AML-193 (cell line): ENCODE data around the gene ZNF598.
"Not testable (repeated sequence)": the region's sequence is repeated elsewhere in the genome, so short reads cannot be mapped to it uniquely, and the experiment has no call there.

Experiments used
- DNase-seq, 2 experiments: peaks; one replicate each; lab custom pipeline; 2025; lab: John Stamatoyannopoulos, UW

ZNF598 gene

DNA sequence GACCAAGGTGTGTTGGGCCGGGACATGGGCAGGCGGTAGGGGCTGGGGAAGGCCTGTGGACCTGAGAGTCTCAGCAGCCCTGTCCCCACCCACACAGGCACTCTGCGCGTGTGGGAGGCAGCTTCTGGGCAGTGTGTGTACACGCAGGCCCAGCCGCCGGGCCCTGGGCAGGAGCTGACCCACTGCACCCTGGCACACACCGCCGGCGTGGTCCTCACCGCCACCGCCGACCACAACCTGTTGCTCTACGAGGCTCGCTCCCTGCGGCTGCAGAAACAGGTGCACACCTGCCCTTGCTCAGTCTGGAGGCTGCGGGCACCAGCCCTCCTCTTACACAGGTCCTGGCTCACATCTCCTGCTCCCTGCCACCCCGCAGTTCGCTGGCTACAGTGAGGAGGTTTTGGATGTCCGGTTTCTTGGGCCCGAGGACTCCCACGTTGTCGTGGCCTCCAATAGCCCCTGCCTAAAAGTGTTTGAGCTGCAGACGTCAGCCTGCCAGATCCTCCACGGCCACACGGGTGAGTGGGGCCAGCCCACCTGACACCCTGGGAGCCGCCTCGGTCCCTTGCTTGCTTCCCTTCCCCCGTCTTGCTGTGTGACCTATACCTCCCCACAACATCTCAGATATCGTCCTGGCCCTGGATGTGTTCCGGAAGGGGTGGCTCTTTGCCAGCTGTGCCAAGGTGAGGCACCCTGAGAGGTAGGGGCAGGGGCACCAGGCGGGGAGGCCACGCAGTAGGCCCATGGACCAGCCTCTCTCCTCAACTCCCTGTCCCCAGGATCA, 34.0 kb downstream of the ZNF598 start:
- no peak for DNase-seq

DNA sequence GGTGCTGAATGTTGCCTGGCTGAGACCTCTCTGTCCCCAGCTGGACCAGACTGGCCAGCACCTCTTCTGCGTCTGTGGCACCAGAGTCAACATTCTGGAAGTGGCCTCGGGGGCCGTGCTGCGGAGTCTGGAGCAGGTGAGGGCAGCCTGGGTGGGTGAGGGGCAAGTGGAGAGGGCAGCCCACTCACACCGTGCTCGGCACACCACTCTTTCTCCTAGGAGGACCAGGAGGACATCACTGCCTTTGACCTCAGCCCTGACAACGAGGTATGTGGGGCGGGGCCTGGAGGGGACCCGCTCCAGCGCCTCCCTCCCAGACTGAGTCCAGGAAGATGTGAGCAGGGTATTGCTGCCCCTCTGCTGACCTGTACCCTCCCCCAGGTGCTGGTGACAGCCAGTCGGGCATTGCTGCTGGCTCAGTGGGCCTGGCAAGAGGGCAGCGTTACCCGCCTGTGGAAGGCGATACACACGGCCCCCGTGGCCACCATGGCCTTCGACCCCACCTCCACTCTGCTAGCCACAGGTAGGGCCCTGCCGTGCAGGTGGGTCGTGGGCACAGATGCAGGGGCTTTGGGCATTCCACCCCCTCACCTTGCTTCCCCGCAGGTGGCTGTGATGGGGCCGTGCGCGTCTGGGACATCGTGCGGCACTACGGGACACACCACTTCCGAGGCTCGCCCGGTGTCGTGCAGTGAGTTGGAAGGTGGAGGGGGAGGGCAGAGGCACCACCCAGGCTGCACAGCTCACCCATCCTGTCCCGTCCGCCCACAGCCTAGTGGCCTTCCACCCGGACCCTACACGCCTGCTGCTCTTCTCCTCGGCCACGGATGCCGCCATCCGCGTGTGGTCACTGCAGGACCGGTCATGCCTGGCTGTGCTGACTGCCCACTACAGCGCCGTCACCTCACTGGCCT, 35.2 kb downstream of the ZNF598 start:
- DNase-seq = no peak

DNA sequence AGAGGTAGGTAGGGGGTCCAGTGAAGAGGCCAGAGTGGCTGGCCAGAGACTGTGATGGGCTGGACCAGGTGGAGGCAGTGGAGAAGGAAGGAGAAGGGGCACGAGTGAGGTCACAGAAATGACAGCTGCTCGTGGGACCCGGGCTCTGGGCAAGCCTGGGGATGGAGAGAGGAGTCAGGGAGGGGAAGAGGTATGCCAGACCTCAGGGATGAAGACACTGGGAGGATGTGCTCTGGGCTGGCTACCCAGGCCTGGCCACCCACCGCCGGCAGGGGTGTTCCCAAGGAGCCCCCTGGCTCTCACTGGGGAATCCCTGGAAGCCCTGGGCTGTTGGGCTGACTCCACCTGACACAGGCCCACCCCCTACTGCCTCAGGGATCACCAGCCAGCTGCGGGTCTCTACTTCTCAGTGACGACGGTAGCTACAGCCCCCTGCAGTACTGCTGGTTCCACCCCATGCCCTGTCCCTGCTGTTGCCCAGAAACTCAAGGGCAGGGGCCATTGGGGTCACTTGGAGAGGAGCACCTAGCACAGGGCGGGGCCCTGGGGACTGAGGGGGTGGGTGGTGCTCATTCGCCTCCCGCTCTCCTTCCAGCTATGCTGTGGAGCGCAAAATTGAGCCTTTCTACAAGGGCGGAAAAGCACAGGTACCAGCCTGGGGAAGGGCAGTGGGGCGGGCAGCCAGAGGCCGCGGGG, 36.0 kb downstream of the ZNF598 start:
- no peak for DNase-seq

DNA sequence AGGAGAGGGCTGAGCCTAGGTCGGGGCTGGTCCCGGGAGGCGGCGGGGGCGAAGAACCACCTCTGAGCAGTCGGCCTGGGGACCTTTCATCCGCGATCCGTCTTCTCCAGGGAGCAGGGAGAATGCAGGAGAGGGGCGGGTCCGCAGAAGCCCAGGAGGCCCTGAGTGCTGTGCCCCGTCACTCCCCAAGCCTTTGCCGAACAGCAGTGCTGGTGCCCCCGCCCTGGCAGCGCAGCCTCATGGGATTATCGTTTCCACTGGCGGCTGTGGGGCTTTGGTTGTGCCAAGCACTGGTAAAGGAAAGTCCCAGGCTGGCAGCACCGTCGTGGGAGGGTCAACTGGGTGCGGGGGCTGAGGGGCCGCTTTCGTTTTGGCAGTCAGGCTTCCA, 37.1 kb downstream of the ZNF598 start:
- DNase-seq = no peak

DNA sequence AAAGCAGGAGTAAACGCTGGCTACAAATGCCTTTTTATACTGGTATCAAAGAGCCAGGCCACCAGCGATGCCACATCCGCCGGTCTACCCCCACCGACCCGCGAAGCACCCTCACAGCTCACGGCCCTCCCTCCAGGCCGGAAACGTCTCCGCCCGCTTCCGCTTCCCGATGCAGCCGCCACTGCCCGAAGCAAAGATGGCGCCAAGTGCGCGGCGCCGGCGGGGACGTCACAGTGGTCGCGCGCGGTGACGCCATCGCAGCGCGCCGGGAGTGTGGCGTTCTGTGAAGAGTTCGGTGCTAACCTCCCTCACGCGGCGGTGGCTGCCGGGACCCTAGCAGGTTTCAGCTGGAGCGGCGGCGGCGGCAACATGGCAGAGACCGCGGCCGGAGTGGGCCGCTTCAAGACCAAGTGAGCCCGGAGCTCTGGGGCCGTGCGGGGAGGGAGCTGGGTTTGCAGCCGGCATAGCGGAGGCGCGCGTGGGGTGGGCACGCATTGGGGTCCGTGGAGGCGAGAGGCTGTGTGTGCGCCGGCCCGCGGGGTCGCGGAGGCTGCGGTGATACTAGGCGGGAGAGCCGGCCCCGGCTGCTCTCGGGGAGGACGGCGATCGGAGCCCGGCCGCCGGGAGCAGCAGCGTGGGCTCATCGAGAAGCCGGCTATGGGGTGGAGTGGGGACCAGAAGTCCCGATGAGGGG, 37.7 kb downstream of the ZNF598 start, which contains the start of gene TBL3:
Gene TBL3 (plus strand): TSS at position 258 of the 694 bp plus-strand sequence. CDS start 112 bp downstream, at position 370.
- DNase-seq = peak; percentile 76 to 86

DNA sequence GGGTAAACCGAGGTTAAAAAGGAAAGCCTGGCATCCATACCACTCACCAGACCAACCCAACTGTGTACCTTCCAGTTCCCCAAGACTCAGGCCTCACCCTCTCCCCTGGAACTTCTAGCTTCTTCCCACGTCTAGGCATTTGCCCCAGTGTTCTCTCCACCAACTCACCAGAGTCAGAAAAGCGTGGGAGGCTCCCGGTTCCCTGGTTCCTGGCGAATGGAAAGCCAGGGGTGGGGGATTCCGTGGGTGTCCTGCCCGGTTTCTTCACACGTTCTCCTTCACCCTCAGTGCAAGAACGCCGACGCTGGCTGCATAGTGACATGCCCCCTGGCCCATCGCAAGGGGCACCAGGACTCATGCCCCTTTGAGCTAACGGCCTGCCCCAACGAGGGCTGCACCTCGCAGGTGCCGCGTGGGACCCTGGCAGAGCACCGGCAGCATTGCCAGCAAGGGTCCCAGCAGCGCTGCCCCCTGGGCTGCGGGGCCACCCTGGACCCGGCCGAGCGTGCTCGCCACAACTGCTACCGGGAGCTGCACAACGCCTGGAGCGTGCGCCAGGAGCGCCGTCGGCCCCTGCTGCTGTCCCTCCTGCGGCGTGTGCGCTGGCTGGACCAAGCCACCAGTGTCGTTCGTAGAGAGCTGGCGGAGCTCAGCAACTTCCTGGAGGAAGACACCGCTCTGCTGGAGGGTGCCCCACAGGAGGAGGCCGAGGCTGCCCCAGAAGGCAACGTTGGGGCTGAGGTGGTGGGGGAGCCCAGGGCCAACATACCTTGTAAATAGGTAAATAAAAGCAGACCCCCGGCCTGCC, 41.3 kb downstream of the ZNF598 start:
- no peak for DNase-seq

DNA sequence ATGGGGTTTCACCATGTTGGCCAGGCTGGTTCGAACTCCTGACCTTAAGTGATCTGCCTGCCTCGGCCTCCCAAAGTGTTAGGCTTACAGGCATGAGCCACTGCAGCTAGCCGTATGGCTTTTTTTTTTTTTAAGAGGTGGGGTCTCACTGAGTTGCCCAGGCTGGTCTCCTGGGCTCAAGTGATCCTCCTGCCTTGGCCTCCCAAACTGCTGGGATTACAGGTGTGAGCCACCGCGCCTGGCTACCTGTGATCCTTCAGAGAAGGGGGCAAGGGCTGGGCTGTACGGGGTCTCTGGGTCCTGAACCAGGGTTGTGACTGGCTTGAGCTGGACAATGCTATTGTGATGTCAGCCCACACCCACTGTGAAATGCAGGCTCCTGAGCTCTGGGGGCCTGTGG, 43.2 kb downstream of the ZNF598 start, which contains the start of gene RNF151:
Gene RNF151 (plus strand): TSS at position 397 of the 400 bp plus-strand sequence. CDS start 26 bp downstream, outside the sequence.
- DNase-seq = no peak

DNA sequence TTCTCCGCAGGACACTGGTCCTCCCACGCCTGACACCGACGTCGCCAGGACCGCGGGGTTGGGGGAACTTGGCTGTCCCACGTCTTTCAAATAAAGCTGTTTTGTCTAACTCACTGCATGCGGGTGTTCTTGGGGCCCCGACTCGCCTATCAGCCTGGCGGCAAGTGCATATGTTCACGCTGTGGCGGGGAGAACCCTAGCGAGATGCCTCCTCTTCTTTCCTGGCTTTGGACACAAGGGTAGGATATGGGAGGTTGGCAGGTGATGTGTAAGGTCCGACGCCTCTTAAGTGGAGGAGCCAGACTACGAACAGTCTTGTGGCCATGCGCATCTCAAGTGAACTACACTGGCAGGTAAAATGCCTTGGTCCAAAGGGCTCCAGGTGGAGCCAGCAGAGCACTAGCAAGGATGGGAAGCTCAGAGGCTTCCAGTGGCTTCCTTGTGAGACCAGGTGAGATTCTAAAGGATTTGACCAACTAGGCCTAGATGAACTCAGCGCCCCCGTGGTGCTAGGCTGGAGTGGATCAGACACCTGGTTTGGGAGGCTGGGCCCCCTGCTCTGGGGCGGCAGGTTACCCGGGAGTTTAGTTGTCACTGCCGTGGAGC, 44.1 kb downstream of the ZNF598 start:
- no peak for DNase-seq

DNA sequence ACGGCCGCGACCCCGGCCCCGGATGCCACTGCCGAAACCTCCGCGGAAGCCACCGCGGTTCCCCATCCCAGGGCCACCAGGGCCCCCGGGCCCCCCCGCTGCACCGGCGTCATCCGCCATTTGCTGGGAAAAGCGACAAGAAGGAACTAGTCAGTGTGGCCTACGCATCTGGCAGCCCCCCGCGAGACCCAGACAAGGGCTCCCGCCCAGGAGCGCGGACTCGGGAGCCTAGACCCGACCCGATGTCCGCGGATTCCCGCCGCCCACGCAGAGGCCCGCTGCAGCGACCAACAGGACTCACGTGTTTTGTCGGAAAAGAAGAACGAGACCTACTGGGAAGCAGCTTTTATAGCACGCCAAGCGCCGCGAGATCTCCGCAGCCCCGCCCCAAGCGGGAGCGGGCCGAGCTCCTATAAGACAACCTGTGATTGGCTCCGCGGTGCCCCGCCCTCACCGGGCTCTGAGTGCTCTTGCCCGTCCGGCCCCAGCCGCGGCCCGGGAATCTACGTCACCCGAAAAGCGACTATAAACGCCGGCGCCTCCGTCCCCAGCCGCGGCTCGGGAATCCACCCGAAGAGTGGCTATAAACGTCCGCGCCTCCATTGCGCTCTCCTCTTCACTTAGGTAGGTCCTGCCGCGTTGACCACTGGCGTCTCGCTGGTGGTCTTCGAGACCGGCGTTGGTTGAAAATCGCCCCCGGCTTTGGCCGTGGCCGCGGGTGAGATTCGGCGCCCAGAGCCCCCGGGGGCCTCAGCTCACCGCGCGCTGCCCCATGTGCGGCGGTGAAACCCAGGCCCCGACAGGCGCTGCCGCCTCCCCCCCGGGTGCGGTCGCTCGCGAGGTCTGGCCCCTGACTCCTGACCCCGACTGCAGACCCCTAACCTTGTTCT, 44.9 kb downstream of the ZNF598 start, which contains the start of gene RPS2:
Gene RPS2 (minus strand): TSS at position 321 of the 890 bp plus-strand sequence. CDS start 201 bp downstream, at position 120.
- peak; percentile 96 to 97 for DNase-seq

DNA sequence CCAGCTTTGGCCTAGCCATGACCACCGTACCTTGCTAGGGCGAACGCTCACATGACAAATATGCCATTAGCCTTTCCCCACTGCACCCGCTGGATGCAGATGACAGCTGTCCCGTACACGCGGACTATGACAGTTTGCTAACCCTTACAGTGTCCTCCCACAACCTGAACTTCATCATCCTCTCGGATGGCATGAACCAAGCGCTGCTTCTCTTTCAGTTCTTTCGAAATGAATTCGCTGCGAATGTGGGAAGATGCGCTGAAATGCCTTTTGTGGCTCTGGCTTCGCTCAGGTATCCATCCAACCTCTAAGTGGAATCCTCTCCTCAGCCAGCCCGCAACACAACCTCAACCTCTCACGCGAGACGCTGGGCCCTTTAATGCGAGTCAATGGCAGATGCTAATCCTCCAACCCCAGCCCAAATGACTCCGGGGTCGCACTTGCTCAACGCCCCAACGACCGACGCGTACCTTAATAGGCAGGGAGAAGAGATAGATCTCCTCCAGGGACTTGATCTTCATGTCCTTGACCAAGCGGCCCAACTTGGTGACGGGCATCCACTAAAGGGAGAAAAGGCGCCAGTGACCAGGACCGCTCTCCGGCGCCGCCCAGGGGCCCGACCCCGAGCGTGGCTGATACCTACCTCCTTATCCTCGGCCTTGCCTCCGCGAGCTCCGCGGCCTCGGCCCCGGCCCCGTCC, 45.7 kb downstream of the ZNF598 start:
- DNase-seq = peak; percentile 29 to 35

DNA sequence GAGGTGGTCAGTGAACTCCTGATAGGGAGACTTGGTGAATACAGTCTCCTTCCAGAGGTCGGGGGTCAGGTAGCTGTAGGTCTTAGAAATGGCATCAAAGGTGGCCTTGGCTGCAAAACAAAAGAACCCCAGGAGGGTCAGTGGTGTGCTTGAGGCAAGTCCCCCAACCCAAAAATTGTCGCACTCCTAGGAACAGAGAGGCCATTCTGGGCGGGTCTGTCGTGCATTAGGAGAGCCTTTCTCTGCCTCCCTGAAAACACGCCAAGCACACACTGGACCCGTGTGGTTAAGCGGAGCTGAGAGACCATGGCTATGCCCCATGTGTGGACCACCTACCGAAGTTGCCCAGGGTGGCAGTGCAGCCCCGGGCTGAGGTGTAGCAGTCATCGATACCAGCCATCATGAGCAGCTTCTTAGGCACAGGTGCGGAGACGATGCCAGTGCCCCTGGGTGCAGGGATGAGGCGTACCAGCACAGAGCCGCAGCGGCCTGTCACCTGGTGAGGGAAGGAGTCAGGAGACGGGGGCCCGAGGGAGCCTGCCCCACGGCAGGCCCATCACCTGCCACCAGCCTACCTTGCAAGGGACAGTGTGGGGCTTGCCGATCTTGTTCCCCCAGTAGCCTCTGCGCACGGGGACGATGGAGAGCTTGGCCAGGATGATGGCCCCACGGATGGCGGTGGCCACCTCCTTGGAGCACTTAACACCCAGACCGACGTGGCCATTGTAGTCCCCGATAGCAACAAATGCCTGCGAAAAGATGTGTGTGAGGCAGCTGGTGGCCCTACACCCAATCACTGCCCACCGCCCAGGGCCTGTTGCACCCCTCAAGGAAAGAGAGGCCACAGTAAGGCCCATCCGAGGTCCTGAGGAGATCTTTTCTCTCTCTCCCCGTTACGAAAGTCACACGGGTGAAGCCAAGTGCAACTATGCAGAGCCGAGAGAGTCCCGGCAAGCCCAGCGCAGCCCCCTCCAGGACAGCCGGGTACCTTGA, 47.2 kb downstream of the ZNF598 start:
- DNase-seq = not testable (repeated sequence)

DNA sequence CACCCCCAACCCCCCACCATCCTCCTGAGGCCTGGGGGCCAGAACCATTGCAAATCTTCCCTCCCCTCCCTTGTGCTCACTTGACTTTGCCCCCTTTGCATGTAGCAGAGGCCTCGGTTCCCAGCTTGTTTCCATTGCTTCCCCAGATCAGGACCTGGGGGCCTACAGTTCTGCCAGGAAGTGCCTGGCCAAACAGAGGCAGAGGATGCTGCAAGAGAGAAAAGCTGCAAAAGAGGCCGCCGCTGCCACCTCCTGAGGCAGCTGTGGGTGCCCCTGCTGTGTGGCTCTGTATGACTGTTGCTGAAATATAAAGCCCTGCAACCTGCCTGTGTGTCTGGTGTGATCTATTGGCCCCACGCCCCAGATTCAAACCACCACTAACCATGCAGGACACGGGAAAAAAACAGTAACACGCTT, 48.0 kb downstream of the ZNF598 start:
- DNase-seq = no peak

DNA sequence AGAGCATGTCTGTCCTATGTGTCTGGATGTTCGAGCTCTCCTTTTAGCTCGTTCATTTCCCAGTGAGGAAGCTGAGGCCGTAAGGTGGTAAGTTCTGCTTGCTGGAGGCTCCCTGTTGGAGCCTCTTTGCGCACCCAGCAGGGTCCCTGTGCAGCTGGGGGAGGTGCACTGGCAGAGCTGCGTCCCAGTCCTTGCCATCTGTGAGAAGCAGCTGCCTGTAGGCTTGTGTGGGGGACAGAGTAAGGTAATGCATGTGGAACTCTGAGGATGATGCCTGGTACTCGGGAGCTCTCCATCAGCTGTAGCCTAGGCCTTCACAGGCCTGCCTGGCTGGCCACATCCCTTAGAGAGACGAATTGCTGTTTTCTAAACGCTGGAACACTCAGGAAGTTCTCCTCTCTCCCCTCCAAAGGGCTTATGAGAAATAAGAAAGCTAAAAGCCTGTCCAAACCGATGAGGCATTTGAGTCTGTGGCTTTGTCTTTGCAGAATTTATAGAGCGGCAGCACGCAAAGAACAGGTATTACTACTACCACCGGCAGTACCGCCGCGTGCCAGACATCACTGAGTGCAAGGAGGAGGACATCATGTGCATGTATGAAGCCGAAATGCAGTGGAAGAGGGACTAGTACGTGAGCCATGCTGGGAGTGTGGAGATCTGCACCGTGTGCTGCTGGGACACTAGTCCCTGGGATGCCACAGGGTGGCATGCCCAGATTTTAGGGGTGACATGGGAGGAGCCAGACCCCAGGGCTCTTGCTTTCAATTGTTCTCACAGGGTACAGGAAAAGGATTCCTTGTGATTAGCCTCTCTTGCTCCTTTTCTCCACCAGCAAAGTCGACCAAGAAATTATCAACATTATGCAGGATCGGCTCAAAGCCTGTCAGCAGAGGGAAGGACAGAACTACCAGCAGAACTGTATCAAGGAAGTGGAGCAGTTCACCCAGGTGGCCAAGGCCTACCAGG, 48.7 kb downstream of the ZNF598 start:
- DNase-seq = peak in 1 of 2 experiments; percentile 15

DNA sequence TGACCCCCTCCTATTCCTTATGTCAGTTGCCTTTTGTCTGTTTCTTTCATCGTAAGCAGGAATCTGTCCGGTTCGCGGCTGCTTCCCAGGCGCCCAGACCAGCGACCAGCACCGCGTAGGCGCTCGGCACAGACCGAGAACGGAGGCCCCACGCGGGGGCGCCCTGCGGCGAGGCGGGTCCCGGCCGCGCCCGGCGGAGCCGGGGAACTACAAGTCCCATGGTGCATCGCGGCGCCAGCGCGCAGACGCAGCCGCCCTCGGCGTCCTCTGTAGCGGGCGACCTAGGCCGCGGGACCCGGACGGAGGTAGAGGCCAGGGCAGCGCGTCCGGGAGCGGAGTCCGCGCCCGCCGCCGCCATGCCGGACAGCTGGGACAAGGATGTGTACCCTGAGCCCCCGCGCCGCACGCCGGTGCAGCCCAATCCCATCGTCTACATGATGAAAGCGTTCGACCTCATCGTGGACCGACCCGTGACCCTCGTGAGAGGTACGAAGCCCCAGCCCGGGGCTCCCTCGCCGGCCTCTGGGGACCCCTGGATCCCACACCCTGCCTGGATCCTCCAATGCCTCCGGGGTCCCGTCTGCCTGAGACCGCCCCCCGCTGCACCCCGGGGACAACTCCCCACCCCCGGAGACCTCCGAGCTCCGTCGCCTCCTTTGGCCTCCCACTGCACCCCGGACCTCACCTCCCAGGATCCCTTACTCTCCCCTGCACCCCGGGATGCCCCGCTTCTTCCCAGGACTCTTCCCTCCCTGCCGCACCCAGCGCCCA, 50.2 kb downstream of the ZNF598 start, which contains the start of gene NDUFB10:
Gene NDUFB10 (plus strand): TSS at position 270 of the 771 bp plus-strand sequence. CDS start 87 bp downstream, at position 357.
- peak; percentile 69 to 76 for DNase-seq

DNA sequence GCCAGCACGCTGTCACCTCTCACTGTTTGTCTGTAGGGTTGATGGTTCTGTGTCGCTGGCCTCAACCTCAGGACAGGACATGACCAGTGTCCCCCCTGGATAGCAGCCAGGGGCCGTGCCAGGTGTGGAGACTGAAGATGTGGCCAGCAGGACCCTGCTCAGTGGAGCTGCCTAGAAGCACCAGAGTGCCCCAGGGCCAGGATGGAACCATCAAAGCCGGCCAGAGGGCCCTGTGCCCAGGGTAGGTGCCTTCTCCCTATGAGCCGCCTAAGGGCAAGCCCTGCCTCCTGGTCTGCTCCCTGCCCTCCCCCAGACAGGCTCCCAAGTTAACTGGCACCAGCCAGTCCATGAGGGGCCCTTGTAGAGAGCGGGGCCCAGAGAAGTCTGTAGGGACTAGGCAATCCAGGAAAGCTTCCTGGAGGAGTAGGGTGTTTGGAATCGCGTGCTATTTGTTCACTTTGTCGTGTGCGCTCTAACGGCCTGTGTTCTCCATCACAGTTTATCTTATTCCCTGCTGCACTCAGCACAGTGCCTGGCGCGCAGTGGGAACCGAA, 50.8 kb downstream of the ZNF598 start:
- DNase-seq = no peak
